Stomach (tissue), 9 donors: ENCODE data around the gene PSMD8. TPM values are rescaled to one million over a fixed set of nuclear protein-coding genes. Genes with fewer than 3 reads are reported as not detected.

Experiments used
- DNase-seq, 2 donors: peaks; one replicate each; pipeline versions ENCODE4 v3.0.0 to v3.0.0-alpha.2; 2013 to 2019
- H3K27ac ChIP-seq, 5 donors: fragments of 200-600 bp in 4 of 5; sonication (generic) in 4 of 5; one replicate each; pipeline ENCODE4 v1.5.1; 2013 to 2019; ENCODE audit warnings: mild to moderate bottlenecking in 1 of 5, moderate library complexity in 1 of 5
- H3K27me3 ChIP-seq, 3 donors: fragments of 200-600 bp; sonication (generic); one replicate each; pipeline ENCODE4 v1.5.1; 2017 to 2019; ENCODE audit warnings: mixed run types in 1 of 3
- H3K36me3 ChIP-seq, 4 donors: fragments of 200-600 bp; sonication (generic); 1 replicate in 3 of 4; 2 replicates in 1 of 4; pipeline ENCODE4 v1.5.1; 2016 to 2019
- H3K4me1 ChIP-seq, 4 donors: fragments of 200-600 bp; sonication (generic); one replicate each; pipeline ENCODE4 v1.5.1; 2016 to 2019
- H3K4me3 ChIP-seq, 4 donors: fragments of 200-600 bp; sonication (generic) in 3 of 4; one replicate each; pipeline ENCODE4 v1.5.1; 2016 to 2019; ENCODE audit warnings: mild to moderate bottlenecking in 1 of 4
- H3K9me3 ChIP-seq, 4 donors: fragments of 200-600 bp; sonication (generic); one replicate each; pipeline ENCODE4 v1.5.1; 2016 to 2019
- EP300 ChIP-seq: sonication (generic); formaldehyde crosslinking; IDR thresholded peaks from one replicate; pipeline ENCODE4 v1.6.1; 2017; ENCODE audit warnings: antibody characterized with exemption
- POLR2A ChIP-seq, 4 donors: fragments of 450-650 bp; IDR thresholded peaks; one replicate each; pipeline ENCODE4 v1.6.1; 2016; ENCODE audit warnings: antibody characterized with exemption in 4 of 4, control low read depth in 2 of 4, mild to moderate bottlenecking in 1 of 4, moderate library complexity in 1 of 4
- POLR2AphosphoS5 ChIP-seq, 3 donors: sonication (generic); formaldehyde crosslinking; IDR thresholded peaks; one replicate each; pipeline ENCODE4 v1.6.1; 2016; ENCODE audit warnings: antibody characterized with exemption in 3 of 3
- WGBS, 5 donors: extraction: QIAGEN DNeasy Blood & Tissue Kit in 3 of 5; methylation state at CpG; one replicate each; pipeline versions ENCODE4 v1.1.5 to v1.1.7; 2013 to 2018; 5-methylcytosine and 5-hydroxymethylcytosine counted together
- intact Hi-C: fragments of 100-400 bp; cut with DNase I; formaldehyde crosslinking; loops from one replicate; pipeline ENCODE4 v1.15.1; 2023; ENCODE audit warnings: low total_unique reads
- polyA plus RNA-seq, 3 donors: library from polyadenylated mRNA; stranded (reverse); fragments of 200-250 nt; gene quantifications; one replicate each; pipeline ENCODE4 v1.2.3, GENCODE V29; 2013
- total RNA-seq, 5 donors: library from RNA; depleted of rRNA; stranded (reverse); fragments of >200 nt; gene quantifications; one replicate each; pipeline versions ENCODE4 v1.1.0 to v1.2.3, GENCODE V29; 2014 to 2016
- TF ChIP-seq, protein P1 (sequence below), 7 experiments: fragments of 450-650 bp in 4 of 7; fragments of 200-600 bp in 3 of 7; sonication (generic) in 3 of 7; IDR thresholded peaks; one replicate each; pipeline ENCODE4 v1.5.1; 2016 to 2019; ENCODE audit warnings: antibody characterized with exemption in 7 of 7, control low read depth in 2 of 7, mild to moderate bottlenecking in 1 of 7
- donor health status: healthy with polysubstance abuse.
- donor health status: Bipolar disorder and iron deficiency.
- donor health status: healthy.

The PSMD8 gene
- total and polyA plus RNA-seq, 8 donors = 10.7 to 282 (median 108) TPM

DNA sequence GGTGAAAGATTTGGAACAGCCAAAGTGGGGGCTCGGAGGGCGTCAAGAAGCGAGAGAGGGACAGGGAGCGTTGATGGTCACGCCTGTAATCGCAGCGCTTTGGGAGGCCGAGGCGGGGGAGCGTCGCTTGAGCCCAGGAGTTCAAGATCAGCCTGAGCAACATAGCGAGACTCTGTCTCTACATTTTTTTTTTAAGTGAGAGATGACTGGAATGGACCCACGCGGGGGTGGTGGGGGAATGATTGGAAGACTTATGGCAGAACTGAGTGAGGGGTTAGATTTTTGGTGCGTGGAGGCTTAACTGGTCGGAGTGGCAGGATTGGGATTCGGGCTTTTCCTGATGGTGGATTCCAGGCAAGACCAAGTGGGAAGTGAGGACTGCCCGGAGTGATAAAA lies 725 bp downstream of the PSMD8 start:
- DNase-seq = no peak
- 0 to 1% (median 1%) methylated on average over 18 of the region's 18 CpGs for WGBS, 5 donors
- H3K4me1 ChIP-seq = peaks cover 16 to 28% (median 22%) of the 10 kb centered on the region in 4 donors
- intact Hi-C loops = no loop called here
- H3K9me3 ChIP-seq = no peaks in the 10 kb centered on the region
- no peak for TF ChIP-seq POLR2AphosphoS5 (IDR thresholded peaks at IDR 0.05)
- TF ChIP-seq POLR2A (IDR thresholded peaks at IDR 0.05) = no peak
- no peak for TF ChIP-seq EP300
- TF ChIP-seq, protein P1, sequence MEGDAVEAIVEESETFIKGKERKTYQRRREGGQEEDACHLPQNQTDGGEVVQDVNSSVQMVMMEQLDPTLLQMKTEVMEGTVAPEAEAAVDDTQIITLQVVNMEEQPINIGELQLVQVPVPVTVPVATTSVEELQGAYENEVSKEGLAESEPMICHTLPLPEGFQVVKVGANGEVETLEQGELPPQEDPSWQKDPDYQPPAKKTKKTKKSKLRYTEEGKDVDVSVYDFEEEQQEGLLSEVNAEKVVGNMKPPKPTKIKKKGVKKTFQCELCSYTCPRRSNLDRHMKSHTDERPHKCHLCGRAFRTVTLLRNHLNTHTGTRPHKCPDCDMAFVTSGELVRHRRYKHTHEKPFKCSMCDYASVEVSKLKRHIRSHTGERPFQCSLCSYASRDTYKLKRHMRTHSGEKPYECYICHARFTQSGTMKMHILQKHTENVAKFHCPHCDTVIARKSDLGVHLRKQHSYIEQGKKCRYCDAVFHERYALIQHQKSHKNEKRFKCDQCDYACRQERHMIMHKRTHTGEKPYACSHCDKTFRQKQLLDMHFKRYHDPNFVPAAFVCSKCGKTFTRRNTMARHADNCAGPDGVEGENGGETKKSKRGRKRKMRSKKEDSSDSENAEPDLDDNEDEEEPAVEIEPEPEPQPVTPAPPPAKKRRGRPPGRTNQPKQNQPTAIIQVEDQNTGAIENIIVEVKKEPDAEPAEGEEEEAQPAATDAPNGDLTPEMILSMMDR (IDR thresholded peaks at IDR 0.05) = no peak
- H3K36me3 ChIP-seq = peaks cover 22 to 40% (median 33%) of the 10 kb centered on the region in 4 donors
- peak overlapping the region; percentile 61 to 92 (median 84) for H3K4me3 ChIP-seq
- no peaks in the 10 kb centered on the region for H3K27me3 ChIP-seq
- peak overlapping the region; percentile 78 to 95 (median 91) for H3K27ac ChIP-seq

DNA sequence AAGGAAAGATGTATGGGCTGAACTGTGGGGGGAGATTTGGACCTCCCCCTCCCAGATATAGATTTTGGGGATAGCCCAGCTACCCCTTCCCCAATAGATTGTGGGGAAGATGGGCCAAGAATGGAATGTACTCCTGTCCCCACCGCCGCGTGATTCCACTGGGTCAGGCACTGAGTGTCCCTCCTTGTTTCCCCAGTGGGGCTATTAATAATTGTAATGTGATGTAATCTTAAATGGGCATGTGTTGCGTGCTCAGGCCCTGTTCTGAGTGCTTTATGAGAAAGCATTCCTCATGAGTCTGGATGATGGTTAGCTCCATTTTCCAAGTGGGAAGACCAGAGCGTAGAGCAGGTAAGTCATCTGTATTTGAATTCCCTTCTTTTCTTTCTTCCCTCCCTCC lies 1.4 kb downstream of the PSMD8 start:
- H3K36me3 ChIP-seq = peaks cover 29 to 47% (median 40%) of the 10 kb centered on the region in 4 donors
- no peak for DNase-seq
- TF ChIP-seq POLR2AphosphoS5 (IDR thresholded peaks at IDR 0.05) = no peak
- TF ChIP-seq POLR2A (IDR thresholded peaks at IDR 0.05) = no peak
- TF ChIP-seq EP300 = no peak
- TF ChIP-seq, protein P1 (IDR thresholded peaks at IDR 0.05) = no peak
- H3K27ac ChIP-seq = peak overlapping the region in 1 of 5 donors; percentile 95
- intact Hi-C loops = no loop called here
- peaks cover 16 to 28% (median 22%) of the 10 kb centered on the region in 4 donors for H3K4me1 ChIP-seq
- WGBS, 5 donors = 79 to 91% (median 82%) methylated on average over 5 of the region's 5 CpGs
- no peaks in the 10 kb centered on the region for H3K9me3 ChIP-seq
- no peaks in the 10 kb centered on the region for H3K27me3 ChIP-seq
- H3K4me3 ChIP-seq = peak overlapping the region; percentile 61 to 92 (median 84)

DNA sequence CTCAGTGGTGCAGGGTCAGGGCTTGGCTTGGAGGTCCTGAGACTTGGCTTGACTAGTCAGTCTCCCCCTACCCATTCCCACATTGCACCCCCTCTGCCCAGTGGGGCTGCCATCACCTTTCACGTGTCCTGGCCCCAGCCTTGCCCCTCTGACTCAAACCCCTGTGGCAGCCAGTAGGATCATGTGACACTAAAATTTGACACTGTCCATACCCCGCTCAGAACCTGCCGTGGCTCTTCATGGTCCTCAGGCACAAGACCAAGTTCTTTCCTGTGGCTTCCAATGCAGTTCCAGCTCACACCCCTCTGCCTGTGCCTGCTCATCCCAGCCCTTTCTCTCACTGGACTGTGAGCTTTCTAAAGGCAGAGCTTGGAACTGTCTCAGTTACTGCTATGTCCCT lies 2.2 kb downstream of the PSMD8 start:
- Histone ChIP-seq H3K9me3 (no peaks in the 10 kb centered on the region), H3K27ac (no peak overlapping the region), H3K27me3 (peaks cover 0 to 1% (median 0%) of the 10 kb centered on the region in 3 donors), H3K4me1 (peaks cover 16 to 28% (median 22%) of the 10 kb centered on the region in 4 donors), H3K4me3 (peak overlapping the region in 2 of 4 donors; percentile 87 to 92), H3K36me3 (peaks cover 37 to 55% (median 48%) of the 10 kb centered on the region in 4 donors)
- TF ChIP-seq, protein P1 (IDR thresholded peaks at IDR 0.05) = no peak
- no peak for TF ChIP-seq EP300
- no peak for DNase-seq
- WGBS, 5 donors = 78 to 91% (median 84%) methylated on average over 3 of the region's 3 CpGs
- intact Hi-C loops = no loop called here

DNA sequence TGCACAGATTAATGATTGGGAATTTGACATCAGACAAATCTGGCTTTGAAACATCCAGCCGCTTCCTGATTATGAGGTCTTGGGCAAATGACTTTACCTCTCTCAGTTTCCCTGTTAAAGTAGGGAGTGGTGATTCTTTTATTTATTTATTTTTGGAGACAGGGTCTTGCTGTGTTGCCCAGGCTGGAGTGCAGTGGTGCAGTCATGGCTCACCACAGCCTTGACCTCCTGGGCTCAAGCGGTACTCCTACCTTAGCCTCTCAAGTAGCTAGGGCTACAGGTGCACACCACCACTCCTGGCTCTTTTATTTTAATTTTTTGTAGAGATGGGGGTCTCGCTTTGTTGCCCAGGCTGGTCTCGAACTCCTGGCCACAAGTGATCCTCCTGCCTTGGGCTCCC lies 2.7 kb downstream of the PSMD8 start:
- WGBS, 5 donors = 97 to 98% (median 98%) methylated on average over 4 of the region's 4 CpGs
- H3K36me3 ChIP-seq = peaks cover 42 to 60% (median 53%) of the 10 kb centered on the region in 4 donors
- no peak for DNase-seq
- TF ChIP-seq EP300 (no peak), POLR2AphosphoS5 (IDR thresholded peaks at IDR 0.05) (no peak), POLR2A (IDR thresholded peaks at IDR 0.05) (no peak)
- TF ChIP-seq, protein P1 (IDR thresholded peaks at IDR 0.05) = no peak
- H3K9me3 ChIP-seq = no peaks in the 10 kb centered on the region
- H3K4me3 ChIP-seq = no peak overlapping the region
- H3K27me3 ChIP-seq = peaks cover 0 to 4% (median 0%) of the 10 kb centered on the region in 3 donors
- peaks cover 16 to 28% (median 22%) of the 10 kb centered on the region in 4 donors for H3K4me1 ChIP-seq
- H3K27ac ChIP-seq = no peak overlapping the region
- intact Hi-C loops = no loop called here
